Airway epithelial cell (primary cell): ENCODE results near the gene POLR2L. TPM values are rescaled to one million over a fixed set of nuclear protein-coding genes. Genes with fewer than 3 reads are reported as not detected.

Experiments
- total RNA-seq: library from RNA; depleted of rRNA; stranded (reverse); fragments of >200 nt; gene quantifications from 2 replicates; pipeline ENCODE4 v1.2.3, GENCODE V29; 2015

POLR2L gene
- 149 and 226 TPM in 2 replicates for total RNA-seq

GRCh38 chr11:842370-843002 lies at the start of gene POLR2L, which contains the start of gene TSPAN4:
Gene POLR2L, minus strand, starts transcription at chr11:842529. Its CDS starts 21 bp downstream, at chr11:842508.
Gene TSPAN4, plus strand, starts transcription at chr11:842852. Its CDS starts 7,453 bp downstream, at chr11:850305.

GRCh38 chr11:832529-833113 lies 9.7 kb downstream of the POLR2L start, which contains the start of gene CD151:
Gene CD151, plus strand, starts transcription at chr11:832952. Its CDS starts 3,118 bp downstream, at chr11:836070.

DNA sequence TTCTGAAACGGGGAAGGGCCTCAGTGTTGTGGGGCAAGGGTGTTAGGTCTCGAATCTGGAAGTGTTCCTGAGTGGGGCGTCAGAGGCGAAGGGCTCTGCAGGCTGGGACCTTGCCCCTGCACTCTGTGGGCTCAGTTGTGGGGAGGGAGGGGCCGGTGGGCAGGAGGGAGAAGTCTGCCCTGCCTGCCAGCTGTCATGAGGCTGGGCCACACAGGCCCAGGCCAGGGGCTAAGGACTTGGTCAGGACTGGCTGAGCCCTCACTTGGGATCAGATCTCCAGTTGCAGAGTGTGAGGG lies 14.5 kb downstream of the POLR2L start, which contains the start of gene CRACR2B:
Gene CRACR2B, plus strand, starts transcription at position 23 of the 296 bp plus-strand sequence. CDS start 689 bp downstream, outside the sequence.

GRCh38 chr11:818396-819128 lies 23.8 kb downstream of the POLR2L start, which contains the start of gene PNPLA2:
Gene PNPLA2, plus strand, starts transcription at chr11:818914. Its CDS starts 805 bp downstream, at chr11:819719.

GRCh38 chr11:809287-810039 lies 32.9 kb downstream of the POLR2L start, which contains the start of gene RPLP2:
Gene RPLP2, plus strand, starts transcription at chr11:809967. Its CDS starts 268 bp downstream, at chr11:810235.

DNA sequence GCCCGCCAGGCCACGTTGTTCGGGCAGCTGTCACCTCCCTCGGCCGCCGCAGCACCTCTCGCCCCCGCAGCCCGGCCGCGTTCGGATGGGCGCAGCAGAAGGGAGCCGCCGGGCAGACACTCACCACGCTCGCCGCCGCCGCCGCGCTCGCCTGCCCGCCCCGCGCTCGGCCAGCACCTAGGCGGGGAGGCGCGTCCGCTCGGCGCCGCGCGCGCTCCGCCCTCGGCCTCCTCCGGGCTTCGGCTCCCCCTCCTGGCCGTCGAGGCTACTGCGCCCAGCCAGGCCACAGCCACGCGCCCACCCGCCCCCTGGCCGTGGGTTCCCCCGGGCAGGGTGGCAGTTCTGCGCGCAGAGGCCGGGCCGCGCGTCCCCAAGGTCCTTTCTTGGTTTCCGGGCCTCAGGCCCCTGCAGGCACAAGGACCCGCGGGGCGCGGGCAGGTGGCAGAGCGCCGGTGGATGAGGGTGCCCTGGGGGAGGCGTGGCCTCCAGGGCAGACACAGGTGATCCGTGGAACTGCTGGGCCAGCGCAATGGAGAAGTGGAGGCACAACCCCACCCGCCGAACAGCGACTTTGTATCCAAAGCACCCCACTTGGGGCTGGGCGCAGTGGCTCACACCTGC lies 44.1 kb downstream of the POLR2L start, which contains the start of gene SLC25A22:
Gene SLC25A22, minus strand, starts transcription at position 189 of the 621 bp plus-strand sequence. CDS start 3,275 bp downstream, outside the sequence.

DNA sequence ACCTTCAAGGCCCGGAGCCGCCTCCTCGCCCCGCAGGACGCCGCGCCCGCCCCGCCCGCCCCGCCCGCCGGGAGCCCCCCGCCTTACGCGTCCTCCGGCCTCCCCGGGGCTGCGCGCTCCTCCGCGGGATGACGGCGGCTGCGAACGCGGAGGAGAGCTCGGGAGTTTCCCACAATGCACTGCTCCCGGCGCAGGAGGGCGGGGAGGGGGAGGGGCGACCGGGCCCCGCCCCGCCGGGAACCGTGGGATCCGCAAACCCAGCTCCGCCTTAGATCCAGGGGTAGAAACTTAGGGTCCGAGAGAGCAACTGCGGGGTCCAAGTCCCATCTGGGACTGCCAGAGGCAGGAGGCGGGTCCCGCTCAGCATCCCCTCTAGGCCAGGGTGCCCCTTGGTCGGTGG lies 52.4 kb downstream of the POLR2L start, which contains the start of gene CEND1:
Gene CEND1, minus strand, starts transcription at position 148 of the 400 bp plus-strand sequence. CDS start 1,514 bp downstream, outside the sequence.

Other genes starting within 250 kb of the POLR2L start
- 6.9 and 12.0 TPM in 2 replicates for gene IRF7, start 226.6 kb downstream of the POLR2L start, total RNA-seq
- gene CDHR5, start 217.6 kb downstream of the POLR2L start, total RNA-seq = not detected in 2 replicates
- gene SCT, start 215.3 kb downstream of the POLR2L start, total RNA-seq = not detected in 2 replicates
- gene DRD4, start 205.3 kb downstream of the POLR2L start, total RNA-seq = not detected in 2 replicates
- gene DEAF1, start 147.3 kb downstream of the POLR2L start, total RNA-seq = 24.2 and 27.1 TPM in 2 replicates
- gene TMEM80, start 146.7 kb downstream of the POLR2L start, total RNA-seq = 18.9 and 28.6 TPM in 2 replicates
- gene EPS8L2, start 136.3 kb downstream of the POLR2L start, total RNA-seq = 117 and 146 TPM in 2 replicates
- 301 and 355 TPM in 2 replicates for gene TALDO1, start 95.1 kb downstream of the POLR2L start, total RNA-seq
- gene GATD1, start 65.0 kb downstream of the POLR2L start, total RNA-seq = 27.6 and 42.5 TPM in 2 replicates
- gene CEND1, start 52.4 kb downstream of the POLR2L start, total RNA-seq = 0.07 TPM in 1 of 2 replicates, not detected in the other
- gene SLC25A22, start 44.2 kb downstream of the POLR2L start, total RNA-seq = 19.5 and 22.4 TPM in 2 replicates
- gene PIDD1, start 37.3 kb downstream of the POLR2L start, total RNA-seq = 13.4 and 16.1 TPM in 2 replicates
- 650 and 899 TPM in 2 replicates for gene RPLP2, start 32.6 kb downstream of the POLR2L start, total RNA-seq
- gene PNPLA2, start 23.6 kb downstream of the POLR2L start, total RNA-seq = 14.3 and 15.4 TPM in 2 replicates
- gene CRACR2B, start 14.6 kb downstream of the POLR2L start, total RNA-seq = 2.4 and 3.0 TPM in 2 replicates
- gene CD151, start 9.6 kb downstream of the POLR2L start, total RNA-seq = 323 and 365 TPM in 2 replicates
- 89.6 and 96.4 TPM in 2 replicates for gene TSPAN4, start 323 bp upstream of the POLR2L start, total RNA-seq
- 105 and 107 TPM in 2 replicates for gene CHID1, start 68.3 kb upstream of the POLR2L start, total RNA-seq
- 33.8 and 39.9 TPM in 2 replicates for gene AP2A2, start 83.3 kb upstream of the POLR2L start, total RNA-seq
- gene MUC6, start 194.2 kb upstream of the POLR2L start, total RNA-seq = not detected in 2 replicates
- not detected in 2 replicates for gene MUC2, start 232.3 kb upstream of the POLR2L start, total RNA-seq